ENCODE data around the gene ACTRT2.
A peak's percentile ranks its signal among the peaks of the same experiment; 100 is the strongest.

ACTRT2 gene

DNA sequence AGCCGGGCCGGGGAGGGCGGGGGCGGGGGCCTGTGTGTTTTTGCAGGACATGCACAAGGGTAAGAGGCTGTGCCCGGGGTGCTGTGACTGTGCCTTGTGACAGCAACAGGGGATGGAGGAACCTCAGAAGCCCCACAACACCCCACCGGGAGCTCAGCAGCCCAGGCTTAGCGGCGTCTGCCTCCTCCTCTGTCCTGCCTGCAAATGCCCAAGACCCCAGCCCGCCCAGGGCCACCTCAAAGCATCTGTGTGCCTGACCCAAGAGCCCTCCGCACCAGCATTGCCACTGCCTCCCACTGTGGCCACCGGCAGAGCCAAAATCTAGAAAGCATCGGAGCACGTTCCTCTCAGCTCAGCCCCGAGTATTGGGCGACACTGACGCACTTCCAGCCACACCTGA is 2.7 kb upstream of the ACTRT2 start:
- no peak for DNase-seq

DNA sequence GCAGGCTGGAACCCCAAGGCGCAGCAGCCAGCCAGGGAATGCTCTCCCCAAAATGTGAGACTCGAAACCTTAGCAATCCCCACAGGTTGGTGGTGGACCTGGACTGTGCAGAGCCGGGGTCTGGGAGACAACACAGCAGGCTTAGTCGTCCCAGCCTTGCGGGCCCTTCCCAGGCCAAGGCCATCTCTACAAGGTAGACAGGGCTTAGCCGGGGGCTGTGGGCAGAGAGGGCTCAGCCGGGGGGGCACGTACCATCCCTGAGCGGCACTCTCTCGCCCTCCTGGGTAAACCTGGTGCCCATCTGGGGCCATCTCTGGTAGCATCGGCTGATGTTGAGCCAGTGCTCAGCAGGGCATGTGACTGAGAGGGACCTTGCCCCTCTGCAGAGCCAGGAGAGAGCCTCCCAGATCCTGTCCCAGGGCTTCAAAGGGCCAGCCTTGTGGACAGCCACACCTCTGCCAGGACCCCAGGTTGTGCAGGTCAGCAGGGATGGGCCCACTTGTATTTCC is 2.2 kb upstream of the ACTRT2 start:
- no peak for DNase-seq

DNA sequence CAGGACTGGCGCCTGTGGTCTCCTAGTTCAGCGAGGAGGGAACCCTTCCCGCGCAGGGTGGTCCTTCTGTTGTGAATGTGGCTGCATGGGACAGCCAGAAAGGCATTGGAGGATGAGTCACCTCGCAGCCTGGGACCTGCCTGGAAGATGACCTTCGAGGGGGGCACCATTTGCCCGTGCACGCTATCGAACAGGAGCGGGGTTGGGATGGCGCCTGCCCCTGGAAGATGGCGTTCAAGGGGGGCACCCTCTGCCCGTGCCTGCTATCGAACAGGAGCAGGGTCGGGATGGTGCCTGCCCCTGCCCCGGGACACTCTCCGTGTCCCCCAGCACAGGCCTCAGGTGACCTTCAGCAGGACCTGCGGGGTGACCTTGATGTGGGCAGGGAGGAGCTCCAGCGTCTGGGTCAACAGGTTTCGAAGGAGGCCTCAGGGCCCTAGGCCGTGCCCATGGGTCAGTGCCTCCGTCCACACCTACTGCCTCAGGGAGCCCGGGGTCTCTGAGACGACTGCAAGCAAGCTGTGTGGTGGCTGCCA is 1.7 kb upstream of the ACTRT2 start:
- no peak for DNase-seq

DNA sequence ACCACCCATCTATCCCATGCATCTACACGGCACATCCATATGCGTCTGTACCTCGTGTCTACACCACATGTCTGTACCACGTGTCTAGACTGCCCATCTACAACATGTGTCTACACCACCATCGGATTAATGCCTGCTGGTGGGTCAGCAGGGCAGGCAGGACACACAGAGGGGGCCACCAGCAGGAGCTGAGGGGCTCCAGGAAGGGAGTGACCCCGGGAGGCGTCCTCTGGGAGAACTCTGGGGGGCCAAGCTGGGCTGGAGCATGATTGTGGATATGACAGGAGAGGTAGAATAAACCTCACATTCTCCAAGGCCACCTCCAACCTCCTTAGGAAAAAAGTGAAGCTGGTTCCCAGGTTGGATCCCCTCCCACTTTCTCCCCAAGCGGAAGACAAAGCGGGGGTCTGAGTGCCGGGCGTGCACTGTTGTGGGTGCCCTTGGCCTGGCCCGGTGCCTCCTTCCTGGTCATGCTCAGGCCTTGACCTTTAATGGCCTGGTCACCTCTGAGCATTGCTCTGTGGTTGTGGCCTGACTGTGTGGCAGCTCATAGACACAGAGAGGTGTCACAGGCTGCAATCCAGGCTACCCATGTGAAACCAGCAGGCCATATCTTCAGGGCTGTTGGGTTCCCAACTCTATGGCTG is 881 bp upstream of the ACTRT2 start:
- DNase-seq, result no peak

DNA sequence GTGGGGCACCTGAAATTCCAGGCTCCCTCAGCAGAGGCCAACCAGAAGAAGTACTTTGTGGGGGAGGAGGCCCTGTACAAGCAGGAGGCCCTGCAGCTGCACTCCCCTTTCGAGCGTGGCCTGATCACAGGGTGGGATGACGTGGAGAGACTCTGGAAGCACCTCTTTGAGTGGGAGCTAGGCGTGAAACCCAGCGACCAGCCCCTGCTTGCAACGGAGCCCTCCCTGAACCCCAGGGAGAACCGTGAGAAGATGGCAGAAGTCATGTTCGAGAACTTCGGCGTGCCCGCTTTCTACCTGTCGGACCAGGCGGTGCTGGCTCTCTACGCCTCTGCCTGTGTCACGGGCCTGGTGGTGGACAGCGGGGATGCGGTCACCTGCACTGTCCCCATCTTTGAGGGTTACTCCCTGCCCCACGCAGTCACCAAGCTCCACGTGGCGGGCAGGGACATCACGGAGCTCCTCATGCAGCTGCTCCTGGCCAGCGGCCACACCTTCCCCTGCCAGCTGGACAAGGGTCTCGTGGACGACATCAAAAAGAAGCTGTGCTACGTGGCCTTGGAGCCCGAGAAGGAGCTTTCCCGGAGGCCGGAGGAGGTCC is 634 bp downstream of the ACTRT2 start:
- DNase-seq, result no peak

DNA sequence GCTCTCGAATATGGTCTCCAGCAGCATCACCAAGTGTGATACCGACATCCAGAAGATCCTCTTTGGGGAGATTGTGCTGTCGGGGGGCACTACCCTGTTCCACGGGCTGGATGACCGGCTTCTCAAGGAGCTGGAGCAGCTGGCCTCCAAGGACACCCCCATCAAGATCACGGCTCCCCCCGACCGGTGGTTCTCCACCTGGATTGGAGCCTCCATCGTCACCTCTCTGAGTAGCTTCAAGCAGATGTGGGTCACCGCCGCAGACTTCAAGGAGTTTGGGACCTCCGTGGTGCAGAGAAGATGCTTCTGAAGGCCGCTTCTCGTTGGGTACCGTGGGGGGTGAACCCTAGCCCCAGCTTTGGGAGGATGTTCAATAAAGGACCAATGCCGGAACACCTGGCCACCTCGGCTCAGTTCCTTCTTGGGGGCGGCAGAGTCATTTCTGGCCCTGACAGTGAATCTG is 1.3 kb downstream of the ACTRT2 start:
- DNase-seq, result no peak

DNA sequence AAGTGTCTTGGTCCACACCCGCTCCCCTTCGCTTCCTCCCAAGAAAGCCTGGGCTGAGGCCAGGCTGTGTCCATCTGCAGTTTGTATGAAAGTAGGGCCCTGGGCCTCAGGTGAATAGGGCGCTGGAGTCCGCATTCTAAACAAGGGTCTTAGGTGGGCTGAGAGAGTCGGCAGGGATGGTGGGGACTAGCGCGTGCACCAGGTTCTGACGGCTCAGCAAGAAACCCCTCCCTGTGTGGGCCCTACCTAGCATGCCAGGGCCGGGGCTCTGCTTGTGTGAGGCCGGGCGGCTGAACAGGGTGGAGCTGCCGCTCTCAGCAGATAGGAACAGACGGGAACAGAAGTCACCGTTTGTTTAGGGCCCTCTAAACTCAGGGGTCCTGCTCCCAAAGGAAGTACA is 1.7 kb downstream of the ACTRT2 start:
- DNase-seq, result no peak

DNA sequence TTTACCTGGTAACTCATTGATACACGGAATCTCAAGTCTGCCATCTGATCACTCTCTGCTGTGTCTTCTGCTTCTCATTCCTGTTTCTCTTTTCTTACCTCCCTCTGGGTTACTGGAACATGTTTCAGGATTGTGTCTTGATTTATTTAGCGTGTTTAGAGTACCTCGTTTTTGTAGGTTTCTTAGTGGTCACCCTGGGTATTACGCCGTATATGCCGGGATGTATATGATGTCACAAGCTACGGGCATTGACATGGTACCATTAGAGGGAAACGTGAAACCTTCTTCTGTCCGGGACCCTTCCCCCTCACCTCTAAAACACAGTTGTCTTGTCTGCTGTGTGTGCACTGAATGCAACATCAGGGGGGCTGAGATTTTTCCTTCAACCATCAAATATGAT is 2.8 kb downstream of the ACTRT2 start:
- no peak for DNase-seq

DNA sequence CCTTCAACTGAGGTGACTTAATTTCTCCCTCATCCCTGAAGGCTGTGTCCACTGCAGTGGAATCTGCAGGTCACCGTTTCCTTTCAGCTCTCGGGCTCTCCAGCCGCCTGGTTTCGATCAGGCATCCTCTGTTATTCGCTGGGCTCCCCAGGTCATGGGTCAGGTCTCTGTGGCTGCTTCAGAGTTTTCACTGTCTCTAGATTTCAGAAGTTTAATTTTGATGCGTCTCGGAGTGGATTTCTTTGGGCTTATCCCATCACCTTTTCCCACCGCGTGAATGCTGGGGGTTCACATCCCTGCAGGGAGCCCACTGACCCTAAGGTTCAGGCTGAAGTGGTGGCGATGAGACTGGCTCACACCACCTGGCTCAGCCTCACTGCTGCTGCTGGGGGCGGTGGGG is 3.3 kb downstream of the ACTRT2 start:
- DNase-seq, result no peak

DNA sequence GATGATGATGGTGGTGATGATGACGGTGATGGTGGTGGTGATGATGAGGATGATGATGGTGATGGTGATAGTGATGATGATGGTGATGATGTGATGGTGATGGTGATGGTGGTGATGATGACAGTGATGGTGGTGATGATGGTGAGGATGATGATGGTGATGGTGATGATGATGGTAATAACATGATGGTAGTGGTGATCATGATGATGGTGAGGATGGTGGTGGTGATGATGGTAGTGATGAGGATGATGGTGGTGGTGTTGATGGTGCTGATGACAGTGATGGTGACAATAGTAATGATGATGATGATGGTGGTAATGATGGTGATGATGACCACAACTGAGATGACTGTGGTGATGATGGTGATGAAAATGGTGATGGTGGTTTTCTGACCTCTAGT is 4.9 kb downstream of the ACTRT2 start:
- DNase-seq, result no peak

DNA sequence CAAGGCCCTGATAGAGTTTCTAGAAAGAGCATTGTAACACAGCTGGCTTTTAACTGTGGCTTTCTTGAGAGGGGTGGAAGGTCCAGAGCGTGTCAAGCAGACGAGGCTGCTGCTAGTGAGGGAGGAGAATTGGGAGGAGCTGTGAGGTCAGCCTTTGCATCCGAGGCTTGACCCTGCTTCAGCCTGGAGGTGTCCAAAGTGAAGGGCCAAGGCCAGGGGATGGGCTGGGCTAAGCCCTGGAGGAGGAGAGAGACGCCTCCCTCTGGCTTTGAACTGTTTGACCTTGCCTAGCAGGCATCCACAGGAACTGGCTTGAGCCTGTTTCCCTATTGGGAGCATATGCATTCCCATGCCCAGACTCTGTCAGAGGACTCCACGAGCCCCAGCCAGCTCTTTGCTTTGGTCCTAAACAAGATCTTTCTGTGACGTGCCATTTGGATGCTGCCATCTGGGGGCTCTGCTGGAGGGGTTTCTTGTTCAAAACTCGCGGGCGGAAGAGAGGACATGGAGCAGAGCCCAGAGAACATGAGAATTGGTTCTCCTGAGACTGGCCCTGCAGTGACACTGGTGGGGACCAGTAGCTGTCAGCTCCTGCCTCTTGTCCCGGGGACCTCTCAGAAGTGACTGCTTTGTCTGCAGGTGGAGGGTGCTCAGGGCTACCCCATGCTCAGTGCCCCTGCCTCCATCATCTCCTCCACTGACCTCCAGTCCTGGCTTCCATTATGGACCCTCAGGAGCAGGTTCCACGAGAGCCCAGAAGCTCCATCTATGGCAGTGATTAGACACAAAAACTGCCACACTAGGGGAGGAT is 5.5 kb downstream of the ACTRT2 start:
- peak in 1 of 2 donors; percentile 7 for DNase-seq

DNA sequence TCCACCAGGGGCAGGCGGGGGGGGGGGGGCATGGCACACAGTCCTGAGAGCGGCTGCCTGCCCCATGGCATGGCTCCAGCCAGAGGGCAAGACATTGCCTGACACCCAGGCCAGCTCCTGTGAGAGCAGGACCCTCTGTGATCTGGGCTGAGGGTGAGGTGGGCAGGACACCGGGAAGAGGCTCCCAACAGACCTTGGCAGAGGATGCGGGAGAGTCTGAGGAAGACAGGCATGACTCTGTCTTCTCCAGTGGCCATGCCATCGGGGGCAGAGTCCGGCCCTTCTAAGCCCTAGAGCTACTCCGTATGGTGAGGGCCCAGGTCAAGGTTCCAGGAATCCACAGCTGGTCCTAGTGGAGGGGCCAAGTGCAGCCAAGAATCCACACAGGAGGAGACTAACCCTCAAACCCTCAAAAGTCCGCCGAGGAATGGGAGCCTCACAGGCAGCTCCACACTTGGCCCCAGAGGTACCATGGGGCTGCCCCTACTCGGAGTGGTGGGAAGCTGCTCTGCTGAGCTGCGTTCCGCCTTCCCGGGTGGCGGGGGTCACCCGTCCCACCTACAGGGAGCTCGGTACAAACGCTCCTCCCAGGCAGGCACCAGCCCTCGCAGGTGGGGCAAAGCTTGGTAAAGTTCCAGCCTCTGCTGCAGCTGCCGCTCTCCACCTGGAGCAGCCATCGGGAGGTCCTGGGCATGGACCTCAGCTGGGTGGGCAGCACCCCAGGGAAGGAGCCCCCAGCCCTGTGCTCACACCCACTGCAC is 6.5 kb downstream of the ACTRT2 start:
- DNase-seq, result no peak

DNA sequence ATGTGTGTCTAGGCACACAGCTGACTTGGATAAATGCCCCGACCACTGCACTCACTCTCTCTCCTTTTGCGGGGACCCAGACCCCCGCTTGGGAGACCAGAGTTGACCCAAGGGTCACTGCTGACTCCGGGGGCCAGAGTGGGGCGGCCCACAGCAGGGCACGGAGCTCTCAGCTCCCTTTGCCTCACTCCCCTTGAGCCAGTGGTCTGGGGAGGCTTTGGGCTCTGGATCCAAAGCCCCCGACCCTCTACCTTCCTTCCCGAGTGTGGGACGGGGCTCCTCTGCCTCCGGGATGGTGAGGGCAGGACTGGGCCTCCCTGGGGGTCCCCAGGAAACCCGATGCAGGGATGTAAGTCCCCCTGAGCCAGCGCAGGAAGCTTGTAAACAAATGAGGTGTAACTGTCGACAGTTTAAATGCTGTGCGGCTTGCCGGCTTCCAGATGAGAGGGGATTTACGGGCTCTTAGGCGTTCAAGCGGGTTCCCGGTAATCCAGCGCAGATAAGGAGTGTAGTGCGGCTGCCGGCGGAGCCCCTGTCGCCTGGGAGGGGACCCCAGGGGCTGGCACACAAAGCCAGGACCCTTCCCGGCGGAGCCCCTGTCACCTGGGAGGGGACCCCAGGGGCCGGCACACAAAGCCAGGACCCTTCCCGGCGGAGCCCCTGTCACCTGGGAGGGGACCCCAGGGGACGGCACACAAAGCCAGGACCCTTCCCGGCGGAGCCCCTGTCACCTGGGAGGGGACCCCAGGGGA is 7.4 kb downstream of the ACTRT2 start:
- DNase-seq, result peak in 1 of 2 donors; percentile 2

DNA sequence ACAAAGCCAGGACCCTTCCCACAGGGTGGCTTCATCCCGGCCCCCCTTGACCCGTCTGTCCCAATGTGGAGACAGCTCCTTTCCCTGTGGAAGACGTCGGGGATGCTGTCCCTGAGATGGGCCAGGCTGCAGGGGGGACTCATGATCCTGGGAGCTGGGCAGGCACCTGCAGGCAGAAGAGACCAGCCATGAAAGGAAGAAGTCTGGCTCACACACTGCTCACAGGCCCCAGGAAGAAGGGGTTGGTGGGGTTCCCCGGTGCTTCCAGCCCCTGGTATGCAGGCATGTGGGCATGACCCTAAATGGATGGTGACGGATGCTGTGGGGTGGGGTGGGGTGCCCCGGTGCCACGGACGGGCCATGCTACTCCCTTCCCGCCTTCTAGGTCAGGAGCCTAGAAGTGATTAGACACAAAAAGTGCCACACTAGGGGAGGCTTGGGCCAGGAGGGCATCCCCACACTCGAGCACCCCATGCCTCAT is 8.3 kb downstream of the ACTRT2 start:
- peak in 1 of 2 donors; percentile 4 for DNase-seq

DNA sequence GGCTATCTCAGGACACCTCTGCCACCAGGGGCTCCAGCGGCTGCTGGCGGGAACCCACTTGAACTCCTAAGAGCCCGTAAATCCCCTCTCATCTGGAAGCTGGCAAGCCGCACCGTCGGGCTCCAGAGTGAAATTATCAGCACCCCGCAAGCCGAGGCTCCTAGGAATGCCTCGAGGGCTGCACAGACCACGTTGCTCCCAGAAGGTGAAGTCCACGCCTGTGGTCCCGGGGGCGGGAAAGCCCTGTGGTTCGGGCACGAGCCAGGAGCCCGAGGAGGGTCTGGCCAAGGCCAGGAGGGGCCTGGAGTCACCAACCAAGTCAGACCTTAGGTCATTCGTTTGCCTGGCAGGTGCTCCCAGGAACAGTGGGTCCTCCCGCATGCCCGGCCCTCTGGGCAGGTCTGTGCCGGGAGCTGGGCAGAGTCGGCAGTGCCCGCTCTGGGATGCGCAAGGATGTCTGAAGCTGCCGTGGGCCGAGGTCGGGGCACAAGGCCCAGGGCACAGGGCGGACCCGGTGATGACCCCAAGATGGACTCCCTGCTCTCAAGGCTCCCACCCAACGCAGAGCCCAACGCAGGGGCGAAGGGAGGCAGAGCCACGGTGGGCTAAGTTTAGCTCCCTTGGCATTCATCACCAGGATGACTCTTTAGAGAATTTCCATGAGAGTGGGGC is 8.9 kb downstream of the ACTRT2 start:
- DNase-seq, result peak in 1 of 2 donors; percentile 6

DNA sequence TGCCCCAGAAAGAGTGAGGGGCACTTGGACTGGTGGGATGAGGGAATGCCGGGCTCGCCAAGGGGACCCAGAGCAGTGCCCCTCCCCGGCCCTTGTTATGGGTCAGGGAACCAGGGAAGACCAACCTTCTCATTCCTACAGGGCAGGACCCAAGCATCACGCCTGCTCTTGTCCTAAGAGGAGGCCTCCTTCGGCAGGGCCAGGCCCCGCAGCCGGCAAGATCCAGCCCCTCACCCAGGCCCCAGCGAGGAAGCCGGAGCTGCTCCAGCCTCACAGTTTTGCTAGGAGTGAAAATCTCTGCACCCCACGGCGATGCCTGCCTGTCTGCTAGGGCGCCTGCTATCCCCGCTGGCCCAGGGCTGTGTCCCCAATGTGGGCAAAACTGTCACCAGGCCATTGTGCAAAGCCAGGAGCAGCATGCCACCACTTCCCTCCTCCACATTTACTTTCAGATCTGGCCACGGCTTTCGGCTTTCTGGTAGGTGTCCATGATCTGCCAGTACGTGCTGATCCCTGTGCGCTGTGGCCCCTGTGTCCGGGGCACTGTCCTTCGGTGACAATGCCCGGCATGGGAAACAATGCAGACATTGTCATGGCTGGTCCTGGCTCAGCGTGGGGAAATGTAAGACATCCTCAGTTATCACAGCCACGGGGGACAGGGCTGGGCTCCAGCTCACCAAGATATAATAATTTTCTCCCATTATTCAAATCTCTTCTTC is 9.6 kb downstream of the ACTRT2 start:
- no peak for DNase-seq

DNA sequence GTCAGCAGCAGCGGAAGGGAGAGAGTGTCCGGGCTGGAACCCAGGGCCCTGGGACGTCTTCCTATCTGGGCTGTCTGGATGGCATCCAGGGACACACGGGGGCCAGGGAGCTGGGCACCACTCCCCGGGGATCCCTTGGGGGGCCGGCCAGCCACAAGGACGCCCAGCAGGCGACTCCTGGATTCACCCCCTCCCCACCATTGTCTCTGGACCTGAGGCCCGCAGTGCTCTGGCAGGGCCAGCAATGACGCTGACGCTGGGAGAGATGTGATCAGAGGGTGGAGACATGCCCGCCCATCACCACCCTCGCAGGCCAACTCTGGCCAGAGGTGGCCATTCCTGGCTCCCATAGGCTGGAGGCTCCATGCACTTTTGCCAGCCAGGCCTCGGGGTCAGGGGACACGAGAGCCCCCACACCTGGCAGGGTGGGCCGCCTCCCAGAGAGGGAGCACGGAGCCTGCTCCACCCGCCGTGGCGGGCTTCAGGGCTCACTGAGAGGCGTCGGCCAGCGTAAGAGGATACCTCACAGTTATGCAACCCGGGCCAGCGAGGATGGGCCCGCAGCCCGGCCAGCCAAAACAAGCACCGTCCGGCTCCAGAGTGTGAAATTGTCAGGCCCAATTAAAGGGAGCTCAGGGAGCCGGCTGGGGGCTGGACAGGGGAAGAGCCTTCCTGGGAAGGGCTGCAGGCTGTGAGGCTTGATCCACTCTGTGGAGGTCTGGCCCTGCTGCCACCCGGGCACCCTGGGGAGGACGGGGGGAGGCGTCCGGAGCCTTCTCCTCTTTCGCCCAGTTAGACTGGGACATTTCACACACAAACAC is 10.3 kb downstream of the ACTRT2 start:
- peak in 1 of 2 donors; percentile 7 for DNase-seq

DNA sequence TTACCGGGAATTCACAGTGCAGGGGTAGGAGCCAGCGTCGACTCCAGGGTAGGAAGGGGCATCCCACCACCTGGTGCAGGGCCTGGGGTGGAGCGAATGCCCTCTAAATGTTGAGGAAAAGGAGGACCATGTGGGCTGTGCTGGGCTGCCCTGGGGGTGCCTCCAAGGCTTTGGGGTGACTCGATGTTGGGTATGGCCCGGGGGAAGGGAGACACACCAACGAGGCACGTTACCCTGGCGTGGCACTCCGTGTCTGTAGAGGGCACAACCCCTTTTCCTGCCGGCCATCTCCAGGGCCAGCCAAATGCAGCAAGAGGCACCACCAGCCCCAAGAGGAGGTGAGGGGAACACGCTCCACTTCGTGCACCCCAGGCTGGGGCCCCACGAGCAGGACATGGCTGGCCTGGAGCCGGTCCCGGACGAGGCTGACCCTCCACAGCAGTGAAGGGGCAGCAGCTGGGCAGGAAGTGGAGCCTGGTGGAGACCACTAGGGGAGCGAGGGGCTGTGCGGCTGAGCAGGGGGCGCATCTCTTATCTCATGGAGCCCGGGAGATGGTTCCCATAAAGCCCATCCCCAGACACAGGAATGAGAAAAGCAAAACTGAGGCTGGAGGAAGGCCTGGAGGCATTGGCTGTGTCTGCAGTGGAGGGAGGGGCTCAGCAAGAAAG is 11.2 kb downstream of the ACTRT2 start:
- DNase-seq, result no peak

All from CD4-positive, alpha-beta T cell treated with Interleukin-4 for 1 hour (primary cell).